DMS153 (cell line): ENCODE measurements around the gene DLX3.
"Not testable (repeated sequence)": the region's sequence is repeated elsewhere in the genome, so short reads cannot be mapped to it uniquely, and the experiment has no call there.

Source experiments
- DNase-seq: peaks from one replicate; lab custom pipeline; 2025; lab: John Stamatoyannopoulos, UW

DLX3 gene

DNA sequence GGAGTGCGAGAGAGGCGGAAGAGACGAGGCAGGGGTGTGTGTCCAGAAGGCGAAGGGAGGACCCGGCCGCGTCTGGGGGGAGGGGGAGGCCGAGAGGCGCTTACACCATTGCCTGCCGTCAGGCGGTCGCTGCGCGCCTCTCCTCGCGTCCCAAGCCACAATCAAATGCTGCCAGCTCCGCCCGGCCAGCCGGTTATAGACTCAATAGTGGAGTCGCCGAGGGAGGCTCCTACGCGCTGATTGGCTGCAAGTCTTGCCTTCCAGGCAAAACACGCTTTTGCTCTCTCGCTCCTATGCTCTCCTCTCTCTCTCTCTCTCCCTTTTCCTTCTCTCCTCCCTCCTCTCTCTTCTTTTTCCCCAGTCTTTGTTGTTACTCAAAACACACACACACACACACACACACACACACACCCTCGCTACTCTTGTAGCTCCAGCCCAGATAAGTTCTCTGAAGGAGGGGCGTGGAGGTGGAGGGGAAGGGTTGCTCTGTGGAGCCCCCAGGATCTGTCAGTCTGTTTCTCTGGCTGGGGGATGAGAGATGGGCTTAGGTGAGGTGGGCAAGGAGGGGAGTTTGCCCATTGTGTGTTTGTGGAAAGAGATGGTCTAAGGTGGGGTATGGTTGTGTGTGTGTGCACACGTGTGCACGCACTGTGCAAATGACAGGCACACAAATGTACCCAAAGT is at the start of gene DLX3:
Gene DLX3 (minus strand): TSS at position 170 of the 684 bp plus-strand sequence. CDS start 226 bp downstream, outside the sequence.
- peak; percentile 45 for DNase-seq

DNA sequence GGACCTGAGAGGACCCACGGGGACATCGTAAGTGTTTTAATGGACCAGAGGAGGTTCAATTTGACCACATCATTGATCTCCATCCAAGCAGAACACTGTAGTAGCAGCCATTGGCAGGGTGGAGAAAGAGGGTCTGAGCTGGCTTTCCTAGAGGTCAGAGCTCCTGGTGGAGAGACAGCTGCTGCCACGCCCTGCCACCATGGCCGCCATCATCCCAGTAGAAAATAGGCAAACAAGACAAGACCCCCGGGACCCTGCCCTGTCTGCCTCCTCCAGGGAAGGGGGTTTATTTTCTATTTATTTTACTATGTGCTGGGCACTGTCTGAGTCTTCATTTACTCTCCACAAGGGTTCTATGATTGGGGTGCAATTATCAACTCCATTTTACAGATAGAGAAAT is 49.5 kb upstream of the DLX3 start:
- DNase-seq = no peak

- DNase-seq = no peak
Observed at GRCh38 chr17:50043290-50044148, 48.5 kb upstream of the DLX3 start.

DNA sequence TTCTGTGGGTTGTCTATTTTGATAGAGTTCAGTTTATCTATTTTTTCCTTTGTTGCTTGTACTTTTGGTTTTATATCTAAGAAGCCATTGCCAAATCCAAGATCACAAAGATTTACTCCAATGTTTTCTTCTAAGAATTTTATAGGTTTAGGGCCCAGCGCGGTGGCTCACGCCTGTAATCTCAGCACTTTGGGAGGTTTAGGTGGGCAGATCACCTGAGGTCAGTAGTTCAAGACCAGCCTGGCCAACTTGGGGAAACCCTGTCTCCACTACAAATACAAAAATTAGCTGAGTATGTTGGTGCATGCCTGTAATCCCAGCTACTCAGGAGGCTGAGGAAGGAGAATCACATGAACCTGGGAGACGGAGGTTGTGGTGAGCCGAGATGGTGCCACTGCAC is 47.2 kb upstream of the DLX3 start:
- DNase-seq = no peak

DNA sequence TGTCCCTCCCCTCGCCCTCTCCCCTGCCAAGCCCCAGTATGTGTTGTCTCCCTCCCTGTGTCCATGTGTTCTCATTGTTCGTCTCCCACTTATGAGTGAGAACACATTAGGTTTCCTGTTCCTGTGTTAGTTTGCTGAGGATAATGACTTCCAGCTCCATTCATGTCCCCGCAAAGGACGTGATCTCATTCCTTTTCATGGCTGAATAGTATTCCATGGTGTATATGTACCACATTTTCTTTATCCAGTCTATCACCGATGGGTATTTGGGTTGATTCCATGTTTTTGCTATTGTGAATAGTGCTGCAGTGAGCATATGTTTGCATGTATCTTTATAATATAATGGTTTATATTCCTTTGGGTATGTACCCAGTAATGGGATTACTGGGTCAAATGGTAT is 45.5 kb upstream of the DLX3 start:
- not testable (repeated sequence) for DNase-seq

DNA sequence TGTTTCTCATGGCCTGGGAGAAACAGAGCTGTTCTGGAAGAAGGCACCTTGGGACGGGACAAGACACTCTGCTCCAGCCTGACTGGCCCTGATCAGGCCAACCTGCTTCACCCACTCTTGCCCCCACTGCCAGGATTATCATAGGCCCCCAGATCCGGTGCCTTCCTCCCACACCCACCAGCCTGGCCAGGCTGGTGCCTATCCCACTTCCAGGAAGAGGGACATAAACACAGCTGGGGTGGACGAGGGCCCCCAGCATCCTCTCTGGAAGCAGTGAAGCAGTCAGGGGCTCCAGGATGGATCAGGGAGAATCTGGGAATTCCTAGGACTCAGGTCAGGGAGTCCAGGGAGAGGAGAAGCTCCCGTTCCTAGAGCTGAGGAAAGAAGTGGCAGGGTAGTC is 44.0 kb upstream of the DLX3 start:
- no peak for DNase-seq

- no peak for DNase-seq
Observed at GRCh38 chr17:50037321-50038107, 42.5 kb upstream of the DLX3 start.

GRCh38 chr17:50036455-50037261 is 41.6 kb upstream of the DLX3 start:
- no peak for DNase-seq

- DNase-seq = no peak
Observed at GRCh38 chr17:50035945-50036344, 40.9 kb upstream of the DLX3 start.

DNA sequence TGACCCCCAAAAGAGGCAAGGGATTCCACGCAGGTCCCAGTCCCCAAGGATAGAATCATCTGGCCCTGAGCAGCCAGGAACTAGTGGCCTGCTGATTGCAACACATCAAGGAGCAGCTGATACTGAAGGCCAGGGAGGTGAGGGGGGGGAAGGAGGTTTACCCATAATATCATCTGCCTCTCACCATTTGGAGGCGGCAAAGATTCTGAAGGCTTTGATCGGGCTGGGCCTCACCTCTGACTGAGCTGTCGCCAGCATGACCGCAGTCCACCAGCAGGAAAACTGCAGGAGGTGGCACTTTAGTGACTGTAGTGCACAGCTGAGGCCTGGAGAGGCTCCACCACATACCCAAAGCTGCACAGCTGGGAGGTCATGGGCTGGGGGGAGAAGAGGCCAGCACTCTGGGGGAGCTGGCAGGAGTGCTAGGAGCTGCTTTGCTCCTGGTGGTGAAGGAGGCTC is 40.4 kb upstream of the DLX3 start:
- DNase-seq = no peak

- no peak for DNase-seq
Observed at GRCh38 chr17:50034498-50035364, 39.7 kb upstream of the DLX3 start.

GRCh38 chr17:50033316-50033715 is 38.3 kb upstream of the DLX3 start:
- DNase-seq = no peak

DNA sequence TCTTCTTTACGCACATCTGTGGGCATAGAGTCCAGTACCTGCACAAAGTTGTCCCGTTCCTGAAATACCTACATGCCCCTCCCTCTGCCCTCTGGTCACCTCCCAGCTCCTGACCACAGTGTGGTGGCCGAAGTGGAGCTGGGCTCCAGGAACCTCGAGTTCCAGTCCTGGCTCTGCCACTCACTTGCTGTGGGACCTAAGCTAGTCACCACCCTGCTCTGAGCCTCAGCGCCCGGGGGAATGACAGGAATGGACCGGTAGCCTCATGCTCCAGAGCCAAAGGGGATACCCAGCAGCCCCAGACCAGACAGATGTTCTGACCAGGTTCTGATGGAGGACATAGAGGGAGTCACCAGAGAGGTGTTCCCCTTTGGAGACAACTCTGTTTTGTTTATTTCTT is 34.2 kb upstream of the DLX3 start:
- DNase-seq = no peak

GRCh38 chr17:50028736-50029120 is 33.7 kb upstream of the DLX3 start:
- DNase-seq = no peak

- DNase-seq = no peak
Observed at GRCh38 chr17:50027881-50028735, 33.1 kb upstream of the DLX3 start.

GRCh38 chr17:50027172-50027880 is 32.3 kb upstream of the DLX3 start:
- DNase-seq = no peak

GRCh38 chr17:50026837-50027171 is 31.8 kb upstream of the DLX3 start:
- peak; percentile 65 for DNase-seq

DNA sequence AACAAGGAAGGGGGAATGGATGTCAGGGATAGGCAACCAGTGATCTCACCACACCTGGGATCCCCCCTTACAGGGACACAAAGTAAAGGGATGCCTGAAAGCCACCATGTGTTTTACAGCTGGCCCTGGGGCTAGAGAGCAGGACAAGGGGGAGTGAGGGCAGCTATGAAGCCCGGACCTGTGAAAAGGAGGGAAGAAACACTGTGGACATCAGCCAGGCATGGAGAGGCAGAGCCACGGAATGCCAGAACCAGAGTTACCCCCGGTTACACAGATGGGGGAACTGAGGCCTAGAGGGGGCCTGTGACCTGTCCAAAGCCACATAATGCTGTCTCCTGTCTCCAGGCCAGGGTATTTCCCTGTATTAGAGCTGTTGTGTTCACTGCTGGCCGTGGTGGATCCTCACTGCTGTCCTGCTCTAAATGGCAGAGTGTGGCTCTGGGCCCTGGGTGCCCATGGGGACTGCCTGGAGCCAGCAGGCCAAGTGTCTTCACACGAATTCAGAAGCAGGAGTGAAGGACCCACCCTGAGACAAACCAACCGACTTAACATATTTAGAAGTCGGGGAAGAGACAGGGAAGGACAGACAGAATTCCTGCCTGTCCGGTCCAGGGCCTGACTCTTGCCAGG is 31.1 kb upstream of the DLX3 start:
- no peak for DNase-seq

DNA sequence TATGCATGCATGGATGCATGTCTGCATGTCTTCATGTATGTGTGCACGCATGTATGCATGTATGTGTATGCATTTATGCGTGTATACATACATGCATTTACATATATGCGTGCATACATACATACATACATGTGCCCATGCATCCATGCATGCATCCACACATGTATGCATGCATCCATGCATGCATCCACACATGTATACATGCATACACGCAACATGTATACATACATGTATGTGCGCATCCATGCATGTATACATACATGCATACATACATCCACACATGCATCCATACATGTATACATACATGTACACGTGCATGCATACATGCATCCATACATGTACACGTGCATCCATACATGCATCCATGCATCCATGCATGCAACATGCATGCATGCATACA is 29.8 kb upstream of the DLX3 start:
- DNase-seq = no peak
